LNCaP clone FGC (cell line): ENCODE data around the gene ZNF730.
"Not testable (repeated sequence)": the region's sequence is repeated elsewhere in the genome, so short reads cannot be mapped to it uniquely, and the experiment has no call there.

Experiments used
- DNase-seq: peaks from one replicate; pipeline ENCODE4 v3.0.0-alpha.2; 2011; ENCODE audit warnings: low read depth
- H3K4me3 ChIP-seq: 2 replicates; pipeline ENCODE4 v1.5.1; 2011; ENCODE audit warnings: mild to moderate bottlenecking, low read depth, low read length, control low read depth
- TF ChIP-seq, protein P1 (sequence below): IDR thresholded peaks from 2 replicates; pipeline ENCODE4 v1.5.1; 2012; ENCODE audit warnings: mild to moderate bottlenecking; ENCODE audit not compliant: control insufficient read depth, insufficient read depth; ENCODE audit errors: extremely low read depth

Gene ZNF730

DNA sequence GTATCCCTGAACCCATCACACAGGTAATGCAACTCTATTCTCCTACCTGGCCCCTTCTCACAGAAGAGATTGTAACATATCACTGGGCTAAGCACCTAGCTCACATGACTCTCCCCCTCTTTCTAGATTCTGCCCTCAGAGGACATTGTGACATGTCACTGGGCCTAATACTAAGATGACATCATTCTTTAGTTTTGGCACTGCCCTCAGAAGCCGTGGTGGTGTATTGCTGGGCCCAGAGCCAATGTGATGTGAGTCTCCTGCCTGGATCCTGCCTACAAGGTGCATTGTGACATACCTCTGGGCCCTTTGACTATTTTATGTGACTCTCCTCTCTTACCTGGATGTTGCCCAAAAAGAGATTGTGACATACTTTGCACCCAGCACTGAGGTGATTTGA, 21.4 kb upstream of the ZNF730 start:
- H3K4me3 ChIP-seq, result no peak overlapping the region
- DNase-seq, result no peak
- TF ChIP-seq, protein P1, sequence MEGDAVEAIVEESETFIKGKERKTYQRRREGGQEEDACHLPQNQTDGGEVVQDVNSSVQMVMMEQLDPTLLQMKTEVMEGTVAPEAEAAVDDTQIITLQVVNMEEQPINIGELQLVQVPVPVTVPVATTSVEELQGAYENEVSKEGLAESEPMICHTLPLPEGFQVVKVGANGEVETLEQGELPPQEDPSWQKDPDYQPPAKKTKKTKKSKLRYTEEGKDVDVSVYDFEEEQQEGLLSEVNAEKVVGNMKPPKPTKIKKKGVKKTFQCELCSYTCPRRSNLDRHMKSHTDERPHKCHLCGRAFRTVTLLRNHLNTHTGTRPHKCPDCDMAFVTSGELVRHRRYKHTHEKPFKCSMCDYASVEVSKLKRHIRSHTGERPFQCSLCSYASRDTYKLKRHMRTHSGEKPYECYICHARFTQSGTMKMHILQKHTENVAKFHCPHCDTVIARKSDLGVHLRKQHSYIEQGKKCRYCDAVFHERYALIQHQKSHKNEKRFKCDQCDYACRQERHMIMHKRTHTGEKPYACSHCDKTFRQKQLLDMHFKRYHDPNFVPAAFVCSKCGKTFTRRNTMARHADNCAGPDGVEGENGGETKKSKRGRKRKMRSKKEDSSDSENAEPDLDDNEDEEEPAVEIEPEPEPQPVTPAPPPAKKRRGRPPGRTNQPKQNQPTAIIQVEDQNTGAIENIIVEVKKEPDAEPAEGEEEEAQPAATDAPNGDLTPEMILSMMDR, result no peak

DNA sequence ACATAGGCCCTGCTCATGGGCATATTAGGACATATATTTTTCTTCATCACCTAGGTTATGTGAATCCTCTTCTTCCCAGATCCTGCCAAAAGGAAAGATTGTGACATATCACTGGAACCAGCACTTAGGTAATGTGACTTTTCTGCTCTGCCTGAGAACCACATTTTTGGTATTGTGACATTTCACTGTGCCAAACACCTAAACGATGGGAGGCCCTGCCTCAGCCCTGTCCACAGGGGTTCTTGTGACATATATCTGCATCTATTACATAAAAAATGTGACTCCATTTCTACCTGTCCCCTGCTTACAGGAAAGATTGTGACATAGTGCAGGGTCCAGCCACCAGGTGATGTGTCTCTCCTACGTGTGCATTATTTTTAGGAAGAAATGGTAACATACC, 18.5 kb upstream of the ZNF730 start:
- no peak overlapping the region for H3K4me3 ChIP-seq
- TF ChIP-seq, protein P1, result no peak
- no peak for DNase-seq

DNA sequence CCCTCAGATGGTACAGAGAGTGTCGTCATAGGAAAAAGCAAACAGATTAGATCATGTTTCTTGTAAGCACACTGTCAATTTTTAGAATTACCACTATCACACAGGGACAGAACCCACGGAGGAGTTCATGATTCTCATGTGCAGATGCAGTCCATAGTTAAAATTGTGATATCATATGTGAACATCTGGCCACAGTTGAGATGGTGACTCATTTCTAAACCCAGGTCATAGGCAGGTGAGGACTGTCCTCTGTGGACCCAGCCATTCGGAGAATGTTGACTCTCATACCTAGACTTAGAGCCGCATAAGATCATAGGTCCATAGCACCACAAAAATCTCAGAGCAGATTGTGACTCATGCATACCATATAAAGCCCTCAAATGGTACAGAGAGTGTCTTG, 17.8 kb upstream of the ZNF730 start:
- DNase-seq, result no peak
- TF ChIP-seq, protein P1, result no peak

DNA sequence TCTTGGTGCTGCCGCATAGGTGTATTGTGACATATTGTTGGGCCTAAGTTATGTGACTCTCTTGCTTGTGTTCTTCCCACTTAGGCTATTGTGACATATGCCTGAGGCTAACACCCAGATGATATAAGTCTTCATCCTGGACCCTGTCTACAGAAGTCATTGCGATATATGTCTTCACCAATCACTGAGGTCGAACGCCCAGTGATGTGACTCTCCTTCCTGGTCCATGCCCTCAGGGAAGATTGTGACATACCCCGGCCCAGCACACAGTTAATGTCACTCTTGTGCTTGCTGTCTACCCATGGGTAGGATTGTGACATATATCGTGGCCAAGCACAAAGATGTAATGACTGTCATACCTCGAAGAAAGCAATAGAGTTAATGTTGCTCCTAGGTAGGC, 16.9 kb upstream of the ZNF730 start:
- no peak overlapping the region for H3K4me3 ChIP-seq
- TF ChIP-seq, protein P1, result no peak
- DNase-seq, result no peak

More for the DNA sequence above, 17.8 kb upstream of the ZNF730 start:
- no peak overlapping the region for H3K4me3 ChIP-seq

DNA sequence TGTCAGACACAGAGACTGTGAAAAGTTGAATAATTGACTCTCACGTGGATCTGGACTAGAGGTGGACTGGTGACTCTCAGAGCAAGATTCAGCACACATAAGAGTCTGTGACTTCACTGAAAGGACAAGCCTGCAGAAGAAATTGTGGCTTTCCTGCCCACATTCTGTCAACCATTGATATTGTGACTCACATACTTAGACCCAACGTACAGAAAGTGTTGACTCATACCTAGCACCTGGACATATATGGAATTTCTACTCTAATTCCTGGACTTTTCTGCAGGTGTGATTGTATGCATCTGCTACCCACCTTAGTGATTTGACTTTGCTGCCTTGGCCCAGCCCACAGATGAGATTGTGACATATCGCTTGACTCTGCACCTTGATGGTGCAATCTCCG, 15.6 kb upstream of the ZNF730 start:
- no peak for DNase-seq
- TF ChIP-seq, protein P1, result no peak
- H3K4me3 ChIP-seq, result no peak overlapping the region

DNA sequence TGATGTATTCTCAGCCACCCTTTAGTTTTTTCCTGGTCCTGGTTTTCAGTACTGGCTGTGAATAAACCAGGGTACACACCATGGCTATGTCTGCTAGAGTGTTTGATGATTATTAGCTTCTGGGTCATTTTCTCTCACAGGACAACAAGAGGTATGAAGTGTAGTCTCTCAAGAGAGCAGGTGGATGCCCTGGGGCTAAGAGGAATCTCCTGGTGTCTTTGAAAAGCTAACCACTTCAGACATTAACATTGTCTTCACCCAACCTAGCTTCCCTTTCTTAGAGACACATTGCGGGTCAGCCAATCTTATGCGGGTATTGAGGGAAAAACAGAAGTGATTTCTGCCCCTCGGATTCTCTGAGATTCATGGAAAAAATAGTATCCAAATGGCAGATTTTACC, 1.6 kb downstream of the ZNF730 start:
- H3K4me3 ChIP-seq, result no peak overlapping the region
- DNase-seq, result no peak
- TF ChIP-seq, protein P1, result no peak

DNA sequence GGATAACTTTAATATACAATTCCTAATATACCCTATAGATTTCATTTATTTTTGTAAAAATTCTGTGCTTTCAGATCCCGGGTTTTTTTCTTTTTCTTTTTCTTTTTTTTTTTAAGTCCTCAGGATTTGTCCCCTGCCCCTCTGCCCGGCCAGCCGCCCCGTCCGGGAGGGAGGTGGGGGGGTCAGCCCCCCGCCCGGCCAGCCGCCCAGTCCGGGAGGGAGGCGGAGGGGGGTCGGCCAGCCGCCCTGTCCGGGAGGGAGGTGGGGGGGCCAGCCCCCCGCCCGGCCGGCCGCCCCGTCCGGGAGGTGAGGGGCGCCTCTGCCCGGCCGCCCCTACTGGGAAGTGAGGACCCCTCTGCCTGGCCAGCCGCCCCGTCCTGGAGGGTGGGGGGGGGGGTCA, 17.4 kb downstream of the ZNF730 start:
- not testable (repeated sequence) for DNase-seq, H3K4me3 ChIP-seq
